ENCODE data around the gene HNF4A.

Gene HNF4A

GRCh38 chr20:44413575-44414345 is 58.3 kb downstream of the HNF4A start:
- no peak overlapping the region for H3K4me3 ChIP-seq (ENCODE audit: low read length)
- TF ChIP-seq CTCF (conservative IDR thresholded peaks at IDR 0.05; ENCODE audit: low read length) = no peak
- no peak for DNase-seq (ENCODE audit: low read depth)

DNA sequence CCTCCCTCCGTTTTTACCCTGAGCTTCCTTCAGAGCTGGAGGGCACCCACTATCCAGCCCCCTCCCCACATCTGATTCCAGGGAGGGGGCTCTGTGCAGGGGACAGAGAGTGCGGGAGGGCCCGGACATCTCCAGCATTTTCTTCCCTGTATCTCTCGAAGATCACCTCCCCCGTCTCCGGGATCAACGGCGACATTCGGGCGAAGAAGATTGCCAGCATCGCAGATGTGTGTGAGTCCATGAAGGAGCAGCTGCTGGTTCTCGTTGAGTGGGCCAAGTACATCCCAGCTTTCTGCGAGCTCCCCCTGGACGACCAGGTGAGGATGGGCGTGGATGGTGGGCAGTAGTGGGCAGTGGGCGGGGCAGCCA is 58.8 kb downstream of the HNF4A start:
- no peak for TF ChIP-seq CTCF (conservative IDR thresholded peaks at IDR 0.05; ENCODE audit: low read length)
- no peak overlapping the region for H3K4me3 ChIP-seq (ENCODE audit: low read length)
- no peak for DNase-seq (ENCODE audit: low read depth)

DNA sequence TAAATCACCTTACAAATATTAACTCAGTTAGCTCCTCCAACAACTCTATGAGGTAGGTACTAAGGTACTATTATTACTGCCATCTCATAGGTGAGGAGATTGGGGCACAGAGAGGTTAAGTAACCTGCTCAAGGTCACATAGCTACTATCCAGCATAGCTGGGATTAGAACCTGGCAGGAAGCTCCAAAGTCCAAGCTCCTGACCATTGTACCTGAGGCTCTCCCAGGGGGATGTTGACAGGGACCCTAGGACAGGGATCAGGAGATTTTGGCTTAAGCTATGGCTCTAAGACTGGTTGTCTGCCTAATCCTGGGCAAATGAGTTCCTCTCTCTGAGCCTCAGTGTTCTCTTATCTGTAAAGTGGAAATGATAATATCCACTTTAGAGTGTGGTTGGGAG is 59.3 kb downstream of the HNF4A start:
- DNase-seq (ENCODE audit: low read depth) = no peak
- no peak for TF ChIP-seq CTCF (conservative IDR thresholded peaks at IDR 0.05; ENCODE audit: low read length)
- no peak overlapping the region for H3K4me3 ChIP-seq (ENCODE audit: low read length)

- H3K4me3 ChIP-seq (ENCODE audit: low read length) = no peak overlapping the region
- DNase-seq (ENCODE audit: low read depth) = no peak
- TF ChIP-seq CTCF (conservative IDR thresholded peaks at IDR 0.05; ENCODE audit: low read length) = no peak
These were observed 60.6 kb downstream of the HNF4A start for GRCh38 chr20:44415833-44416715.

GRCh38 chr20:44418069-44418905 is 62.8 kb downstream of the HNF4A start:
- TF ChIP-seq CTCF (conservative IDR thresholded peaks at IDR 0.05; ENCODE audit: low read length) = no peak
- no peak overlapping the region for H3K4me3 ChIP-seq (ENCODE audit: low read length)
- no peak for DNase-seq (ENCODE audit: low read depth)

DNA sequence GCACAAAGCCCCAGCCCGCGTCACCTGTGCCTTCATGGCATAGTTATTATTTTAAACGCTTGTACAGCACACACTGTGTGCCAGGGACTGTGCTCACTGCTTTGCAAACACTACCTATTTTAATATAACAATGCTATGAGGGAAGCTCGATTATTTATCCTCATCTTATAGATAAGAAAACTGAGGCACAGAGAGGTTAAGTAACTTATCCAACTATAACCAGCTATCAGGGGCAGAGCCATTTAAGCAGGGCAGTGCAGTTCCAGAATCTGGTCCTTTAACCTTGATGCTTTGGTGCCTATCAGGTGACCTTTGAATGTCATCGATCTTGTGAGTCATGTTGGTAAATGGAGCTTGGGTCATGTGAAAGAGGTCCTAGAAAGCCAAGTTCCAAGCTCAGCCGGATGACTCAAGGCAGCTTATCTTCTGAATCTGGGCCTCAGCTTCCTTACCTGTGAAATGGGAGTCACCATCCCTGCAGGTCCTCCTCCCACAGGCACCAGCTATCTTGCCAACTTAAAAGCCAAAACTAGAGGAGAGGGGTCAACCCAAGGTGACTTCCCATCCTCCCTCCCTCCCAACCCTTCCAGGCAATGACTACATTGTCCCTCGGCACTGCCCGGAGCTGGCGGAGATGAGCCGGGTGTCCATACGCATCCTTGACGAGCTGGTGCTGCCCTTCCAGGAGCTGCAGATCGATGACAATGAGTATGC is 63.8 kb downstream of the HNF4A start:
- DNase-seq (ENCODE audit: low read depth) = no peak
- no peak overlapping the region for H3K4me3 ChIP-seq (ENCODE audit: low read length)
- TF ChIP-seq CTCF (conservative IDR thresholded peaks at IDR 0.05; ENCODE audit: low read length) = no peak
